HG03280 (cell line): ENCODE measurements around the gene MFNG.

Experiments
- ATAC-seq: cut with Tn5 transposase; IDR thresholded peaks from one replicate; pipeline ENCODE4 v1.9.1; 2021; ENCODE audit warnings: mild to moderate bottlenecking, moderate library complexity; ENCODE audit not compliant: unreplicated experiment

The MFNG gene

GRCh38 chr22:37427711-37428635, 58.2 kb downstream of the MFNG start:
- no peak for ATAC-seq

GRCh38 chr22:37427135-37427710, 59.0 kb downstream of the MFNG start, which contains the start of gene ELFN2:
ELFN2 (minus strand) TSS chr22:37427479; CDS start chr22:37375534, 51,945 bp downstream.
- ATAC-seq = no peak

- ATAC-seq = no peak
Measured at GRCh38 chr22:37426706-37427134, 59.5 kb downstream of the MFNG start.

- no peak for ATAC-seq
Measured at GRCh38 chr22:37425800-37426705, 60.1 kb downstream of the MFNG start.

GRCh38 chr22:37425369-37425768, 60.8 kb downstream of the MFNG start:
- ATAC-seq = no peak

GRCh38 chr22:37423283-37423682, 62.9 kb downstream of the MFNG start:
- no peak for ATAC-seq

- no peak for ATAC-seq
Measured at GRCh38 chr22:37421468-37421877, 64.7 kb downstream of the MFNG start.

GRCh38 chr22:37420686-37421467, 65.3 kb downstream of the MFNG start:
- no peak for ATAC-seq

GRCh38 chr22:37419969-37420685, 66.1 kb downstream of the MFNG start:
- no peak for ATAC-seq

- ATAC-seq = no peak
Measured at GRCh38 chr22:37419370-37419968, 66.7 kb downstream of the MFNG start.
